22Rv1 (cell line): ENCODE data around the gene PRXL2A.

Experiments used
- H3K27ac ChIP-seq: fragments of 450-650 bp; 2 replicates; pipeline ENCODE4 v1.5.1; 2017
- ZFX ChIP-seq: fragments of 450-650 bp; IDR thresholded peaks from 2 replicates; pipeline ENCODE4 v1.6.1; 2017; ENCODE audit warnings: antibody characterized with exemption, borderline replicate concordance
- TF ChIP-seq, protein P1 (sequence below): fragments of 450-650 bp; IDR thresholded peaks from 2 replicates; pipeline ENCODE4 v1.5.1; 2017; ENCODE audit warnings: mild to moderate bottlenecking

PRXL2A gene

DNA sequence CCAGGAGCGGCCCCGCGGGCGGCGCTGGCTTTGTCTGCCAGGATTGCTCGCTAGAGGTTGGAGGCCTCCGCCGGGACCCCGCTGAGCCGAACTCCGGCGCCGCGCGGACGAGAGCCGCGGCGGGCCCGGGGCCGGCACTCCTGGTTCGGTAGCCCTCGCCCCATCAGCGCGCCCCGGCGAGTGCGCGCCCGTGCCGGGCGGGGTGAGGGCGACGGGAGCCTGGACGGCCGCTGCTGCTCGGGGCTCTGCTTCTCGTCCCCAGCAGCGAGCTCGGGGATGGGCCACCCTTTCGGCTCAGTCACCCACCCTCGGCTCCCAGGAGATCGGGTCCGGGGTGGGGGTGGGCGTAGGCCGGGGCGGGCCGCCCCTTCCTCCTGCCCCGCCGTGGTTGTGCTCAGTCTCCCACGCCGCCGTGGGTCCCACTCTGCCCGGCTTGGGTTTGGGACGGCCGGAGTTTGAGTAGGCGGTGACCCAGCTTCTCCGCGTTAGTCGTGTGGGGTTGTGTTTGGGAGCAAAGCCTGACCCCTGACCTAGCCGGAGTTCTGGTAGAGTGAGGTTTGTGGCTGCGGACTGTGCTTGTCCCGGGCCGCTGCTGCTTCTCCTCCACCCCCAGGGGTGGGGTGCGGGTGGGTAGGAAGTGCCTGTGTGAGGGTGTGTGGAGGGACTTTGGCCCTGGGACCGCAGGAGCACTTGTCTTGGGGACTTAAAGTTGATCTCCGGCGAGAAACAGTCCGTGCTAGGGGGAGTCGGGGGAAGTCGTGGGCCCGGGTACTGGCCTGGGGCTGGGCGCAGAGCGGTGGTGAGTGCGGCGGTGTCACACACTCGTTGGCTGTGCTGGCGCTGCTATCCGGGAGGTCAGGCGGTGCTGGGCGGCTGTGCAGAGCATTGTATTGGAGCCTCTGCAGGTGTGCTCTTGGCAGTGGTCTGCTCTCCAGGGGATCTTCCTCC is 46.4 kb downstream of the PRXL2A start:
- H3K27ac ChIP-seq = peak overlapping the region; percentile 87

GRCh38 chr10:80455461-80456349 is 47.4 kb downstream of the PRXL2A start:
- peak overlapping the region; percentile 87 for H3K27ac ChIP-seq
- TF ChIP-seq ZFX = no peak
- TF ChIP-seq, protein P1, sequence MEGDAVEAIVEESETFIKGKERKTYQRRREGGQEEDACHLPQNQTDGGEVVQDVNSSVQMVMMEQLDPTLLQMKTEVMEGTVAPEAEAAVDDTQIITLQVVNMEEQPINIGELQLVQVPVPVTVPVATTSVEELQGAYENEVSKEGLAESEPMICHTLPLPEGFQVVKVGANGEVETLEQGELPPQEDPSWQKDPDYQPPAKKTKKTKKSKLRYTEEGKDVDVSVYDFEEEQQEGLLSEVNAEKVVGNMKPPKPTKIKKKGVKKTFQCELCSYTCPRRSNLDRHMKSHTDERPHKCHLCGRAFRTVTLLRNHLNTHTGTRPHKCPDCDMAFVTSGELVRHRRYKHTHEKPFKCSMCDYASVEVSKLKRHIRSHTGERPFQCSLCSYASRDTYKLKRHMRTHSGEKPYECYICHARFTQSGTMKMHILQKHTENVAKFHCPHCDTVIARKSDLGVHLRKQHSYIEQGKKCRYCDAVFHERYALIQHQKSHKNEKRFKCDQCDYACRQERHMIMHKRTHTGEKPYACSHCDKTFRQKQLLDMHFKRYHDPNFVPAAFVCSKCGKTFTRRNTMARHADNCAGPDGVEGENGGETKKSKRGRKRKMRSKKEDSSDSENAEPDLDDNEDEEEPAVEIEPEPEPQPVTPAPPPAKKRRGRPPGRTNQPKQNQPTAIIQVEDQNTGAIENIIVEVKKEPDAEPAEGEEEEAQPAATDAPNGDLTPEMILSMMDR = no peak

More for the DNA sequence above, 46.4 kb downstream of the PRXL2A start:
- TF ChIP-seq, protein P1 = no peak
- no peak for TF ChIP-seq ZFX

DNA sequence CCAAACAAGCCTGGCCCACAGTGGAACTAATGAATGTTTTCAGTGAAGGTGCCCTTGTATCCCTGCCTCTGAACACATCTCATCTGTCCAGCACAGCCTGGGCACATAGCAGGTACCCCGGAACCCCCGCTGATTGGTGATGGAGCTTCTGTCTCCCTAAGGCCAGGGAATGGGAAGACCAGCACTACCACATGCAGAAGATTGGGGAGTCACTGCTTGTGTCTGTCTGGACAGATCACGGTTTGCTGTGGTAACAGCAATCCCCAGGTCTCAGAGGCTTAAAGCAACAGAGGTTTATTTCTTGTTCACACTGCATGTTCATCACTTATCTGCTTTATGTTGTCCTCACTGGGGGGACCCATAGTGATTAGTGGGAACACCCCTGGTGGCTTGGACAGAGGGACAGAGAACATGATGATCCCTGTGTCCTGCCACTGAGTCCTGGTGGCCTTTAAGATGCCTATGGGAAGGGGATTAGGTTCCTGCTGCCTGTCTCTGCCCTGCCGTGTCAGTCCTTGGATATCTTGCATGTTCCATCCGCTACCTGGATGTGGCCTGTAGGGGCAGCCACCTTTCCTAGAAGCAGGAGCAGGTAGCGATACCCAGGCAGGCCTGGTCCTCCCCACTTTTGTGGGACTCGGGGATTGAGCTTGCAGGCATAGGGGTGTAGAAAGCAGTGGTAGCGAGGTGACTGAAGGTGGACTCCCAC is 49.4 kb downstream of the PRXL2A start:
- peak overlapping the region; percentile 89; the same call in 1 of the 2 replicates for H3K27ac ChIP-seq
- TF ChIP-seq, protein P1 = peak; percentile 23
- TF ChIP-seq ZFX = no peak

DNA sequence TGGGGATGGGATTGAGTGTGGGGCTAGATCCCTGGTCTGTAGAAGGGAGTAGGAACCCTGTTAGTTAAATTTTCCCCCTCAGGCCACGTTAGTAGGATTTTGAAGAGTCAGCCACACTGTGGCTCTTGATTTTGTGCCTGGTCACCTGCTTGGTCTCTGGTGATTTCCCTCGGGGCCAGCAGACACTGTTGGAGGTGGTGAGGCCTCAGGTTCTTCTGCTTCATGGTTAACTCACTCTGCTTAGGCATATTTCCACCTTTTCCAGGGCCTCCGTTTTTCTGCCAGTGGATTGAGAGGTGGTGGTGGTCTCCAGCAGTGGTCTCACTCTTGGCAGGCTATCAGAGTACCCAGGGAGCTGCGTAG is 49.9 kb downstream of the PRXL2A start:
- TF ChIP-seq ZFX = no peak
- TF ChIP-seq, protein P1 = no peak; the same call in 1 of the 2 replicates
- peak overlapping the region; percentile 89; the same call in 1 of the 2 replicates for H3K27ac ChIP-seq

DNA sequence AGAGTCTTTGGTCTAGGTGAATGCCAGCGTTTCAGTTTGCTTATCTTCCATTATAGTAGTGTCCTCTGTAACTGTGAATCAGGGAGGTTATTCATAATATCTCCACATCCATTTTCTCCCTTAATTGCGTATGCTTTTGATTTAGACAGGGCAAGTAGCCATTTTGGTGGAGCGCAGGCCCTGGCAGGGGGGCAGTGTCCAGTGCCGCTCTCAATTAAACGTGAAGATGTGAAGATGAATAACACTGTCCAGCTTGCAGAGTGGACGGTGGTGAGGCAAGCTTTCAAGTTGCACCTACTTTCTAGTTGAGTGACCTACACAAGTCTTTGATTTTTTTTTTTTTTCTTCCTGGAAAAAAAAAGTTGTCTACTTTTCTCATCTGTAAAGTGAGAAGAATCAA is 50.3 kb downstream of the PRXL2A start:
- H3K27ac ChIP-seq = peak overlapping the region; percentile 89; the same call in 1 of the 2 replicates
- TF ChIP-seq, protein P1 = no peak
- no peak for TF ChIP-seq ZFX

GRCh38 chr10:80459047-80459865 is 50.9 kb downstream of the PRXL2A start:
- H3K27ac ChIP-seq = peak overlapping the region; percentile 89
- TF ChIP-seq, protein P1 = no peak
- no peak for TF ChIP-seq ZFX
